PC-9 (cell line): ENCODE results near the gene SCAMP3. TPM values are rescaled to one million over a fixed set of nuclear protein-coding genes. Genes with fewer than 3 reads are reported as not detected.
A peak's percentile ranks its signal among the peaks of the same experiment; 100 is the strongest.

Source experiments
- Bru-seq: library from RNA; stranded (reverse); fragments of 400-500 nt; gene quantifications from one replicate; lab custom pipeline; 2021; lab: Mats Ljungman, UMichigan
- BruChase-seq, 2 experiments: library from RNA; stranded (reverse); fragments of 400-500 nt; gene quantifications; one replicate each; lab custom pipeline; 2021; lab: Mats Ljungman, UMichigan
- BruUV-seq: library from RNA; stranded (reverse); fragments of 400-500 nt; replicated peaks from 2 replicates; lab custom pipeline; 2021; lab: Mats Ljungman, UMichigan
- CTCF ChIA-PET: fragments of 300-600 bp; sonication (Branson Sonifier 250); formaldehyde crosslinking; loops from one replicate; lab custom pipeline; 2022; ENCODE audit warnings: antibody characterized with exemption; lab: Charles Lee
- POLR2A ChIA-PET: fragments of 300-600 bp; sonication (Branson Sonifier 250); formaldehyde crosslinking; loops from one replicate; lab custom pipeline; 2022; ENCODE audit warnings: antibody characterized with exemption; ENCODE audit not compliant: unreplicated experiment; lab: Charles Lee
- DNase-seq, 2 experiments: peaks; one replicate each; pipeline versions ENCODE4 v3.0.0 to v3.0.0-alpha.2; 2015 to 2022; ENCODE audit warnings: mixed read lengths in 1 of 2
- H2AFZ ChIP-seq: fragments of 200-600 bp; sonication (generic); 2 replicates; pipeline ENCODE4 v1.8.1; 2017; ENCODE audit warnings: antibody characterized with exemption
- H3F3A ChIP-seq: fragments of 200-600 bp; sonication (generic); 2 replicates; pipeline ENCODE4 v1.8.1; 2017; ENCODE audit warnings: antibody characterized with exemption, mild to moderate bottlenecking, low read depth; ENCODE audit not compliant: insufficient read depth
- H3K27ac ChIP-seq: fragments of 200-600 bp; sonication (generic); 2 replicates; pipeline ENCODE4 v1.6.1; 2016; ENCODE audit warnings: mixed run types
- H3K27me3 ChIP-seq: fragments of 200-600 bp; sonication (generic); 2 replicates; pipeline ENCODE4 v1.6.1; 2016; ENCODE audit warnings: low read depth, mixed run types; ENCODE audit not compliant: insufficient read depth
- H3K36me3 ChIP-seq: fragments of 200-600 bp; sonication (generic); 2 replicates; pipeline ENCODE4 v1.6.1; 2016; ENCODE audit warnings: low read depth, mixed run types
- H3K4me1 ChIP-seq: fragments of 200-600 bp; sonication (generic); replicated peaks from 2 replicates; pipeline ENCODE4 v1.6.1; 2016; ENCODE audit warnings: mixed run types; ENCODE audit not compliant: insufficient read depth
- H3K4me2 ChIP-seq: fragments of 200-600 bp; sonication (generic); 2 replicates; pipeline ENCODE4 v1.6.1; 2017; ENCODE audit warnings: mixed run types
- H3K4me3 ChIP-seq: fragments of 200-600 bp; sonication (generic); 2 replicates; pipeline ENCODE4 v1.6.1; 2016; ENCODE audit warnings: mixed run types
- H3K79me2 ChIP-seq: fragments of 200-600 bp; sonication (generic); 2 replicates; pipeline ENCODE4 v1.6.1; 2017; ENCODE audit warnings: low read depth, mixed run types
- H3K9me2 ChIP-seq: fragments of 200-600 bp; sonication (generic); 2 replicates; pipeline ENCODE4 v1.8.1; 2017; ENCODE audit warnings: mild to moderate bottlenecking; ENCODE audit not compliant: insufficient read depth
- H3K9me3 ChIP-seq: fragments of 200-600 bp; sonication (generic); 2 replicates; pipeline ENCODE4 v1.8.1; 2016; ENCODE audit warnings: low read depth; ENCODE audit not compliant: insufficient read depth
- H4K20me1 ChIP-seq: fragments of 200-600 bp; sonication (generic); 2 replicates; pipeline ENCODE4 v1.8.1; 2017; ENCODE audit not compliant: insufficient read depth
- EZH2 ChIP-seq: fragments of 200-600 bp; sonication (generic); IDR thresholded peaks from 2 replicates; pipeline ENCODE4 v1.8.0; 2017; ENCODE audit warnings: antibody characterized with exemption, low read depth
- intact Hi-C: fragments of 100-400 bp; cut with micrococcal nuclease; formaldehyde crosslinking; loops from one replicate; pipeline ENCODE4 v1.10.0; 2022; ENCODE audit not compliant: unreplicated experiment
- long read RNA-seq: library from polyadenylated mRNA; stranded (forward); transcript quantifications from one replicate; pipeline ENCODE4 v2.0.0, GENCODE V29; 2022
- total RNA-seq: library from RNA; stranded (reverse); gene quantifications from 2 replicates; pipeline ENCODE4 v1.2.3, GENCODE V29; 2021
- TF ChIP-seq, protein P1 (sequence below): fragments of 200-600 bp; sonication (generic); conservative IDR thresholded peaks from 2 replicates; pipeline ENCODE4 v1.6.1; 2017; ENCODE audit warnings: mixed run types, antibody characterized with exemption, mild to moderate bottlenecking, moderate library complexity

Gene SCAMP3
- total RNA-seq (56.9 and 64.1 TPM in 2 replicates), Bru-seq, nascent RNA (percentile 67 among the genes with signal in this experiment), BruChase-seq, experiment 1, labeled RNA remaining after a 2-hour chase (percentile 75 among the genes with signal in this experiment), BruChase-seq, experiment 2, labeled RNA remaining after a 6-hour chase (percentile 92 among the genes with signal in this experiment)
- long read RNA-seq, transcript SCAMP3-202 (8 exons, 1,537 nt), result minor isoform, 38 of 195 reads
- long read RNA-seq, transcript SCAMP3-201 (9 exons, 1,446 nt), result major isoform, 102 of 195 reads
- long read RNA-seq, partial matches to known transcripts, result 14 of 195 reads
- long read RNA-seq, other reads (novel, unspliced or antisense), result 41 of 195 reads

- Histone ChIP-seq H3K36me3 (peaks cover 9% of the 10 kb centered on the region; the same call in 1 of the 2 replicates), H3K4me1 (peaks cover 18% of the 10 kb centered on the region)
- BruUV-seq, result TSS peak; percentile 41
These were observed at the start of gene SCAMP3 for GRCh38 chr1:155261852-155262673. TSS of gene SCAMP3 (minus strand) at chr1:155262360. CDS start at chr1:155262151, 209 bp downstream.

DNA sequence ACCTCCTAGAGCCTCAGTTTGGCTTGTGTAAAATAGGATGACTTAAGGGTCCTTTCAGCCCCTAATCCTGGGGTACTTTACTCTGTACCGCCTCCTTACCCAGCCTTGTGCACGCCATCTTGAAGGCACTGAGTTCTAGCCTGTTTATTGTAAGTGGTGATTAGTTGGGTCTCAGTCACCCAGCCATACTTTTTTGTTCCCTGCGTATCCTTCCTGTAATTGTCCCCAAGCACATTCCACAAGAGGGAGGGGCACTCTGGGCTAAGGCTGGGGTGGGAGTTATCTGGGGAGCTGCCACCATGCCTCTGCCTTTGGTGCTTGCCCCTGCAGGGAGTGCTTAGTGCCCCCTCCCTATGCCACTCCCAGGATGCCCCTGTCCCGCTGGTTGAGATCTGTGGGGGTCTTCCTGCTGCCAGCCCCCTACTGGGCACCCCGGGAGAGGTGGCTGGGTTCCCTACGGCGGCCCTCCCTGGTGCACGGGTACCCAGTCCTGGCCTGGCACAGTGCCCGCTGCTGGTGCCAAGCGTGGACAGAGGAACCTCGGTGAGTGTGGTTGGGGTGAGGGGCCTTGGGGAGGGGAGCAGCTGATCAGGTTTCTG, 47.4 kb upstream of the SCAMP3 start:
- peak overlapping the region; percentile 91 for H3K27ac ChIP-seq
- intact Hi-C loops, result loop anchor here (2.0 to 5.0 kb wide), 2 partner anchors 37 to 47 kb away; partner anchors contain the start of genes CLK2 and SCAMP3
- H3K9me2 ChIP-seq, result 0 out of 2 replicates have a peak, but pooled peaks cover 6% of the 10 kb centered on the region
- POLR2A ChIA-PET, result interaction anchor here (0.6 to 1.0 kb wide), 3 partner anchors 14 to 1648 kb away, joined by 3 to 7 read pairs (median 3); no protein-coding TSS in a partner anchor
- H2AFZ ChIP-seq, result peak overlapping the region; percentile 72
- CTCF ChIA-PET, result no interaction called here
- peaks cover 4% of the 10 kb centered on the region for H3K36me3 ChIP-seq
- H3F3A ChIP-seq, result peaks cover 21% of the 10 kb centered on the region
- H3K9me3 ChIP-seq, result no peaks in the 10 kb centered on the region
- peak; percentile 63 to 67 for DNase-seq
- peak overlapping the region; percentile 91 for H3K4me2 ChIP-seq
- peaks cover 44% of the 10 kb centered on the region for H3K79me2 ChIP-seq
- peaks cover 16% of the 10 kb centered on the region; the same call in 1 of the 2 replicates for H4K20me1 ChIP-seq
- TF ChIP-seq EZH2, result no peak
- TF ChIP-seq, protein P1, sequence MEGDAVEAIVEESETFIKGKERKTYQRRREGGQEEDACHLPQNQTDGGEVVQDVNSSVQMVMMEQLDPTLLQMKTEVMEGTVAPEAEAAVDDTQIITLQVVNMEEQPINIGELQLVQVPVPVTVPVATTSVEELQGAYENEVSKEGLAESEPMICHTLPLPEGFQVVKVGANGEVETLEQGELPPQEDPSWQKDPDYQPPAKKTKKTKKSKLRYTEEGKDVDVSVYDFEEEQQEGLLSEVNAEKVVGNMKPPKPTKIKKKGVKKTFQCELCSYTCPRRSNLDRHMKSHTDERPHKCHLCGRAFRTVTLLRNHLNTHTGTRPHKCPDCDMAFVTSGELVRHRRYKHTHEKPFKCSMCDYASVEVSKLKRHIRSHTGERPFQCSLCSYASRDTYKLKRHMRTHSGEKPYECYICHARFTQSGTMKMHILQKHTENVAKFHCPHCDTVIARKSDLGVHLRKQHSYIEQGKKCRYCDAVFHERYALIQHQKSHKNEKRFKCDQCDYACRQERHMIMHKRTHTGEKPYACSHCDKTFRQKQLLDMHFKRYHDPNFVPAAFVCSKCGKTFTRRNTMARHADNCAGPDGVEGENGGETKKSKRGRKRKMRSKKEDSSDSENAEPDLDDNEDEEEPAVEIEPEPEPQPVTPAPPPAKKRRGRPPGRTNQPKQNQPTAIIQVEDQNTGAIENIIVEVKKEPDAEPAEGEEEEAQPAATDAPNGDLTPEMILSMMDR, result no peak
- H3K27me3 ChIP-seq, result no peaks in the 10 kb centered on the region
- peak overlapping the region; percentile 88 for H3K4me3 ChIP-seq
- peaks cover 26% of the 10 kb centered on the region for H3K4me1 ChIP-seq
- BruUV-seq, result no TSS peak

More at GRCh38 chr1:155261852-155262673, at the start of gene SCAMP3:
- ChIA-PET CTCF (no interaction called here), POLR2A (interaction anchor here (0.6 kb wide), 3 partner anchors 11 to 65 kb away, joined by 3 to 4 read pairs (median 3); no protein-coding TSS in a partner anchor)
- Histone ChIP-seq H3K9me2 (no peaks in the 10 kb centered on the region), H3K4me2 (peak within 1 kb of the TSS; percentile 99), H3F3A (peaks cover 62% of the 10 kb centered on the region), H3K79me2 (peaks cover 19% of the 10 kb centered on the region), H3K9me3 (no peaks in the 10 kb centered on the region), H3K27ac (peak within 1 kb of the TSS; percentile 54), H4K20me1 (no peaks in the 10 kb centered on the region), H3K4me3 (peak within 1 kb of the TSS; percentile 89), H2AFZ (peak within 1 kb of the TSS; percentile 86), H3K27me3 (no peaks in the 10 kb centered on the region)
- TF ChIP-seq, protein P1, result no peak
- TF ChIP-seq EZH2, result no peak
- DNase-seq, result peak; percentile 91 to 96
- intact Hi-C loops, result loop anchor here (5.0 kb wide), 2 partner anchors 45 to 60 kb away; partner anchors contain the start of genes FDPS and RUSC1
